Embryonic facial prominence (tissue), 1 donor: ENCODE measurements around the gene XPNPEP1.
A peak's percentile ranks its signal among the peaks of the same experiment; 100 is the strongest.

Source experiments
- DNase-seq: peaks from one replicate; pipeline ENCODE4 v3.0.0-alpha.2; 2016; ENCODE audit errors: extremely low spot score

XPNPEP1 gene

GRCh38 chr10:109863775-109864174 is 59.5 kb downstream of the XPNPEP1 start:
- no peak for DNase-seq

- DNase-seq: no peak
These were observed 60.6 kb downstream of the XPNPEP1 start for GRCh38 chr10:109862738-109863137.

DNA sequence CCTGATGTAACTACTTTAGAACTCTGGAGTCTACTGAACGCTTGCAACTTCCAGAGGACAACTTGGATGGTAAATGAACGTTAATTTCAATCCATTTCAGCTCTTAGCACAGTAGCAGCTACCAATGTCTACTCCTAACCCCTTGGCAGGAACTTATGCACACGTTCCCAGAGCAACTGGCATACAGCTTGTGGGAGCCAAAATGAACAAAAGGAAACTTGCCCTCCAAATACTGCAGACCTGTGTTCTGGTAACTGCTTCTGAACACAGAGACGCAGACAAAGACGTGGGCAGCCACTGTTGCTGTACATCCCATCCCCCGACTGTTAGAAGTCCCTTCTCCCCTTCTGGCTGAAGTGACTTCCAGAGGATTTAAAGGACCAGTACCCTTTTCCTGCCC is 61.3 kb downstream of the XPNPEP1 start:
- no peak for DNase-seq

GRCh38 chr10:109861081-109861480 is 62.2 kb downstream of the XPNPEP1 start:
- no peak for DNase-seq

DNA sequence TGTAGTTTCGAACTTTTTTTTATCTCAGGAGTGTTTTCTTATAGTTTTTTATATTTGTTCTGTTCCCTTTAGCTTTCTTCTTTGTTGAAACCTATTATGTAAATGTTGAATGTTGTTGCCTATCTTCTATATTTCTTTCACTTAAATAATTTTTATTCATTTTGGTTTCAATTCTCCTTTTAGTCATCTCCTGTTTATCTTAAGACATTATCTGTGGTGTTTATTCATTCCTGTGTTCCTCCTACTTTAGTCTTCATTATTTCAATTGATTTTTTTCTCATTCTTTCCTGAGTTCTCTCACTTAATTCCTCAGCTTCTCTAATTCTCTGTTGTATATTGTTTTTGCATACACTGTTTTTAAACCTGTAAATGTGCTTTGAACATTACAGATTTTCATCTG is 64.1 kb downstream of the XPNPEP1 start:
- DNase-seq: no peak

- DNase-seq: no peak
These were observed 67.6 kb downstream of the XPNPEP1 start for GRCh38 chr10:109855746-109856145.

- no peak for DNase-seq
These were observed 69.4 kb downstream of the XPNPEP1 start for GRCh38 chr10:109853921-109854320.

DNA sequence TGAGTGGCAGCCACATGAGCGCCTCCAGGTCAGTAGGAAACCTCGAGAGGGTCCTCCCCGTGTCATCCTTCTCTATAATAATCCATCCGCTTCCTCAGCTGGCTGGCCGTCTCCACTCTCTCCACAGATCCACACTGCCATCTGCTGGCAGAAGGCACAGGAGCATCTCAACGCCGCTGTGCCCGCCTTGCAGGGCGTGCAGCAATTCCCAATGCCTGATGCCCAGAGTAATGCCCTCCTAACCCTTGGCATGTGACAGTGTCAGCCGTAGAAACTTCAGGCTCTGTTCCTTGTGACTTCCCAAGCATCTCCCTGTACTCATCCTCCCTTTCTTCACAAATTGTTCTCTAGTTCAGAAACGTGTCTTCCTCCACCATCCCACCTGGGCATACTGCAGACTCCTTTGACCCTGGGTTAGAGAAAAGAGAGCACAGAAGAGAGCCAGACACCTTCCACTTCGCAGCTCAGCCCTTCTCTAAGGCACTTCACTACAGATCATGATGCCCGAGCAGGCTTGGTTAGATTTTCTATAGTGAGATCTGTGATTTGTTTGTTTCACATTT is 70.8 kb downstream of the XPNPEP1 start:
- DNase-seq: peak; percentile 66

DNA sequence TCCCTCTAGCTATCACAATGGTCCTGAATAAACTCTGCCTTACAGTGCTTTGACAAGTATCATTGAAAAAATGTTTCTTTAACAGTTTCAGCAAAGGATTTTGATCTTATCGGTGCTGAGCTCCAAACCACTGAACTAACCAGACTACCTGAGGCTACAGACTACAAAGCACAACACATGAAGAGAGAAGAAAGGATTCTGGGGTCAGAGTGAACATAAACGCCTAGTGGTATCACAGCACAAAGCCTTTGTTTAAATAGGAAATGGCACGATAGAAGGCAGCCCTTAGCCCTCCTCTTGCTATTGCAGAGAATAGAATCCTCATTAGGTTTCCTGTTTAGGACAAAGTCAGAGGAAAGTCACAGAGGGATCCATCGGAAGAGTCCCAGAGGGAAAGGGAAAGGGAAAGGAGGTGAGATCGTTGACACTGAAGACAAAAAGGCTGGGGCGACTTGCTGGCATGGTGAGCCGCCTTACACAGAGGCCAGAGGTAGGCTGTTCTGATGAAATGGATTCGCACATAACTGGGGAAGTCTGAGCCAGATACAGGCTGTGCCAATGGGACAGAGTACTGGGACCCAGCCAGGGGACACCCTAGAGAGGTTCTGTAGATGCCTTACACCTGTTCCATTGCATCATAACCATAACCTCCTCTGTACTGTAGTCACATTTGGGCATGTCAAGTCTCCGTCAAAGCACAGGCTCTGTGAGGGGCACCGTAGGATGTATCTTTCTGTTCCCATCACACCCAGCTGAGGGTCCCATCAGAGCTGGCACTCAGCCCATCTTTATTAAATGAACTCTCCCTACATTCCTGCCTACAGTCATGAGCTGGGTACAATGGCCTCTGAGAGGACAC is 71.5 kb downstream of the XPNPEP1 start:
- DNase-seq: no peak

- no peak for DNase-seq
These were observed 76.5 kb downstream of the XPNPEP1 start for GRCh38 chr10:109846832-109847231.

DNA sequence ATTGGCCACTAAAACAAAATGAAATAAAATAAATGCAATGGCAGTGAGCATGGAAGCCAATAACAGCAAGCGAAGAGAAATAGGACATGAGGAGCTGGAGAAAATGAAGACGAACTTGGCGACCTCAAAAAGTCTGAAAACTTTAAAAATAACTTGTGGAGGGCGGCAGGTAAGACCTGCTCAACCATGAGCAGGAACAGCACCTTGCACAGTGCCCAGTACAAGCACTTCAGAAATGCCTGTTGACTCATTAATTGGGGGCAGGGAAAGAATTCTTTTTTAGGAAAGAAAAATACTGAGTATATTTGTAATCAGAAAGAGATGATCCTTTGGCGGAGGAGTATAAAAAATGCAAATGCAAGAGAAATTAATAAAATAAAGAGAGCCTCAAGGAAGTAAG is 78.0 kb downstream of the XPNPEP1 start:
- DNase-seq: no peak

- DNase-seq: no peak
These were observed 84.6 kb downstream of the XPNPEP1 start for GRCh38 chr10:109838592-109839244.

- DNase-seq: no peak
These were observed 85.9 kb downstream of the XPNPEP1 start for GRCh38 chr10:109837384-109837783.

GRCh38 chr10:109835257-109835656 is 88.1 kb downstream of the XPNPEP1 start:
- no peak for DNase-seq

GRCh38 chr10:109831846-109832245 is 91.5 kb downstream of the XPNPEP1 start:
- no peak for DNase-seq

- no peak for DNase-seq
These were observed 99.1 kb downstream of the XPNPEP1 start for GRCh38 chr10:109824206-109824605.

- DNase-seq: no peak
These were observed 100.1 kb downstream of the XPNPEP1 start for GRCh38 chr10:109823196-109823595.

DNA sequence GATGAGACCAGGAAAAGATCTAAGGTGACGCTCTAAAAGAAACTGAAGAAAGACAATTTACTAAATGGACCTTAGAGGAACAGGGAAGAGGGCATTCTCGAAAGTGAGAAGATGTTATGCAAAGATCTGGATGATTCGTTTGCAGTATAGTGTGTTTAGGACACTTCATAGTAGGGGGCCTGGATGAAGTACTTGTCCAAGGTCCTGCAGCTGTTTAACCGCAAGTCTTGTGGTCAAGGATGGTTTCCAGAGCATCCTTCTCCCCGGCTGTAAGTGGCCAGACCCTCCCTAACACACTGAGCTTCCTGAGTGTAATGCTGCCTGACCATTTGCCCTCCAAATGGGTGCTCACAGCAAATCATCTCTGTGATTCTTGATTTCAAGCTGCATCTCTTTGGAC is 101.6 kb downstream of the XPNPEP1 start:
- DNase-seq: no peak

DNA sequence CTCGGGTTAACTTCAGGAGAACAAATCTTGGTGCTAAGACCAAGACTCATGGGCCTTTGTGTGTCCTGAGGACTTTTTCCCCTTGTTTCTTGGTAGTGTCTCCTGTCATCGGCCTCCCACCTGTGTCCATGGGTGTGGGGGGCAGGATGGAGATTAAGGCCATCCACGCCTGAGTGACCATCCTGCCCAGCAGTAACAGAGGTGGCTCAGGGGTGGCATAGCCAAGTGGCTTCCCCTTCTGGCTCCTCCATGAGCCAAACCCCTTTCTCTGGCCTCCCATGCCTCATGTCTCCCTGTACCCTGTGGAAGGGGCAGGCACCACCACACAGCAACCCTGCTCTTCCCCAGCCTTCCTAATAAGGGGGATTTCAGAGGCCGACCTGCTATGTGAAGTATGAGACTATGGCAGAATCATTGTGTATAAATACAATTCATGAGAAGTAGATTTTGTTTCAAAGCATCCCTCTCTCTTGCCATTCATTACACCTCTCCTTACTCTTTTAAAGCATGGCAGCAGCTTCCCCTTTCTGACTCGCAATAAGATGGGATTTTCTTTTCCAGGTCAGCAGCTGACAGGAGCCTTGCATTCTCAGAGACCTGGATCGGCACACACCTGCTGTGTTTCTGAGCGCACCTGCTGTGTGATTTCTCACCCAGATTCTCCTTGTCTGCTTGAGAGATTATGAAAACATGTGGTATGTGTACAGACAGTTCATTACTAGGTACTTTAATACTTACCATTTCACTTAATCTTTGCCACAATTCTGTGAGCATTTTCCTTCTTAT is 102.5 kb downstream of the XPNPEP1 start:
- no peak for DNase-seq

DNA sequence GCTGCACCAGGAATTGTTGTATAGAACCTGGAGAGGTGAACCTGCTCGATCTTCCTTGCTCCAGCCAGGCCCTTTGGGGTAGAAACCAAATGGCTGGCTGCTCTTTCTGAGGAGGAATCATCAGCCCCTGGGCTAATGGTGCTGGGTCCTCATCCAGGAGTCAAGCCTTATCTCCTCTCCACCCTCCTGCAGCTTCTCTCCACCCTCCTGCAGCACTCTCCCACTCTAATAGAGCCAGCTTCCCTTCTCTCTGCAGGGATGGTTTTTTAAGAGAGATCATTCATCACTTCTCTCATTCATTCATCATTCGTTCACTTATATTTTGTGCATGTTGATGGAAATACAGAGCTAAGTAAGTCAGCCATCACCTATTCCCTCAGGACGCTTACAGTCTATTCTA is 103.5 kb downstream of the XPNPEP1 start:
- no peak for DNase-seq
